Bronchial epithelial cell (primary cell): ENCODE results near the gene TXNDC16. TPM values are rescaled to one million over a fixed set of nuclear protein-coding genes. Genes with fewer than 3 reads are reported as not detected.

Experiments used
- DNase-seq: peaks from one replicate; pipeline ENCODE4 v3.0.0-alpha.2; 2010; ENCODE audit warnings: low read depth
- FAIRE-seq: peaks from 2 replicates; lab custom pipeline; 2011; peaks lifted over from hg19 to GRCh38; lab: Jason Lieb, UNC
- H3K27me3 ChIP-seq: 2 replicates; pipeline ENCODE4 v1.5.1; 2011; ENCODE audit warnings: low read length; ENCODE audit not compliant: control insufficient read depth, insufficient read depth
- H3K36me3 ChIP-seq: 2 replicates; pipeline ENCODE4 v1.5.1; 2011; ENCODE audit warnings: low read length; ENCODE audit not compliant: control insufficient read depth, insufficient read depth
- H3K4me3 ChIP-seq: 2 replicates; pipeline ENCODE4 v1.5.1; 2011; ENCODE audit warnings: mild to moderate bottlenecking, low read depth, low read length, control low read depth
- CTCF ChIP-seq: IDR thresholded peaks from 2 replicates; pipeline ENCODE4 v1.5.1; 2011; ENCODE audit warnings: mild to moderate bottlenecking, moderate library complexity, low read length, control low read depth, inconsistent platforms; ENCODE audit not compliant: insufficient read depth, severe bottlenecking
- total RNA-seq: library from RNA; depleted of rRNA; stranded (reverse); fragments of >200 nt; gene quantifications from 2 replicates; pipeline ENCODE4 v1.2.1, GENCODE V29; 2014

Gene TXNDC16
- total RNA-seq, 1 donor from 2014 or later: 0.79 TPM

- peaks cover 6% of the 10 kb centered on the region for H3K27me3 ChIP-seq
- FAIRE-seq: no peak
These were observed 153.2 kb downstream of the TXNDC16 start for GRCh38 chr14:52399104-52399503.

GRCh38 chr14:52397844-52398243 lies 154.5 kb downstream of the TXNDC16 start:
- no peak for TF ChIP-seq CTCF
- no peaks in the 10 kb centered on the region for H3K36me3 ChIP-seq
- DNase-seq (no peak), FAIRE-seq (no peak)
- H3K27me3 ChIP-seq: peaks cover 5% of the 10 kb centered on the region
- H3K4me3 ChIP-seq: no peak overlapping the region

More at GRCh38 chr14:52399104-52399503, 153.2 kb downstream of the TXNDC16 start:
- TF ChIP-seq CTCF: no peak
- DNase-seq: no peak
- Histone ChIP-seq H3K36me3 (no peaks in the 10 kb centered on the region), H3K4me3 (no peak overlapping the region)

GRCh38 chr14:52395728-52396127 lies 156.6 kb downstream of the TXNDC16 start:
- Histone ChIP-seq H3K4me3 (no peak overlapping the region), H3K27me3 (no peaks in the 10 kb centered on the region), H3K36me3 (no peaks in the 10 kb centered on the region)
- no peak for DNase-seq
- no peak for FAIRE-seq
- no peak for TF ChIP-seq CTCF

GRCh38 chr14:52391881-52392615 lies 160.3 kb downstream of the TXNDC16 start:
- Histone ChIP-seq H3K4me3 (no peak overlapping the region), H3K36me3 (no peaks in the 10 kb centered on the region), H3K27me3 (no peaks in the 10 kb centered on the region)
- FAIRE-seq: no peak
- no peak for DNase-seq
- TF ChIP-seq CTCF: no peak

Other genes with a start within 250 kb of the TXNDC16 start
- under 0.01 TPM in 1 of 2 replicates, not detected in the other for gene PTGER2, start 238.2 kb downstream of the TXNDC16 start, total RNA-seq
- gene GPR137C, start 331 bp upstream of the TXNDC16 start, total RNA-seq: under 0.01 and 0.26 TPM in 2 replicates
- gene ERO1A, start 143.1 kb upstream of the TXNDC16 start, total RNA-seq: 216 and 486 TPM in 2 replicates
- 84.5 and 90.8 TPM in 2 replicates for gene PSMC6, start 154.7 kb upstream of the TXNDC16 start, total RNA-seq
- gene STYX, start 177.7 kb upstream of the TXNDC16 start, total RNA-seq: 12.6 and 14.3 TPM in 2 replicates
- 39.8 and 57.1 TPM in 2 replicates for gene GNPNAT1, start 239.1 kb upstream of the TXNDC16 start, total RNA-seq